ENCODE measurements around the gene AGO1. TPM values are rescaled to one million over a fixed set of nuclear protein-coding genes. Genes with fewer than 3 reads are reported as not detected.
"Not testable (repeated sequence)": the region's sequence is repeated elsewhere in the genome, so short reads cannot be mapped to it uniquely, and the experiment has no call there.

The AGO1 gene
- total RNA-seq, 2 donors from 2014 or later, result 23.3 to 25.3 TPM

GRCh38 chr1:35854989-35855700 lies 27.9 kb upstream of the AGO1 start:
- H3K4me3 Mint-ChIP-seq, result no peak overlapping the region
- H3K27me3 Mint-ChIP-seq, result no peaks in the 10 kb centered on the region
- H3K9me3 ChIP-seq (ENCODE audit: control insufficient read depth, low read length, poor library complexity, severe bottlenecking), result no peaks in the 10 kb centered on the region
- ATAC-seq, result no peak
- DNase-seq, result no peak
- peaks cover 9% of the 10 kb centered on the region for H3K36me3 Mint-ChIP-seq (ENCODE audit: low read depth)
- H3K27ac Mint-ChIP-seq, result peak overlapping the region; percentile 24
- peaks cover 6% of the 10 kb centered on the region for H3K4me1 Mint-ChIP-seq

- H3K9me3 ChIP-seq (ENCODE audit: control insufficient read depth, low read length, poor library complexity, severe bottlenecking), result no peaks in the 10 kb centered on the region
- no peak overlapping the region for H3K27ac Mint-ChIP-seq
- H3K36me3 Mint-ChIP-seq (ENCODE audit: low read depth), result peaks cover 7% of the 10 kb centered on the region
- no peak for ATAC-seq
- peaks cover 13% of the 10 kb centered on the region for H3K4me1 Mint-ChIP-seq
- no peak overlapping the region for H3K4me3 Mint-ChIP-seq
- no peaks in the 10 kb centered on the region for H3K27me3 Mint-ChIP-seq
- no peak for DNase-seq
Measured at GRCh38 chr1:35856964-35857363, 26.0 kb upstream of the AGO1 start.

GRCh38 chr1:35857830-35858229 lies 25.2 kb upstream of the AGO1 start:
- no peak overlapping the region for H3K27ac Mint-ChIP-seq
- H3K4me3 Mint-ChIP-seq, result no peak overlapping the region
- H3K9me3 ChIP-seq (ENCODE audit: control insufficient read depth, low read length, poor library complexity, severe bottlenecking), result no peaks in the 10 kb centered on the region
- H3K4me1 Mint-ChIP-seq, result peaks cover 9% of the 10 kb centered on the region
- peaks cover 3% of the 10 kb centered on the region for H3K36me3 Mint-ChIP-seq (ENCODE audit: low read depth)
- no peak for DNase-seq
- ATAC-seq, result no peak
- no peaks in the 10 kb centered on the region for H3K27me3 Mint-ChIP-seq

GRCh38 chr1:35860696-35861095 lies 22.3 kb upstream of the AGO1 start:
- Mint-ChIP-seq H3K4me1 (peaks cover 15% of the 10 kb centered on the region), H3K27ac (peak overlapping the region; percentile 53)
- DNase-seq, result no peak

GRCh38 chr1:35863136-35863535 lies 19.9 kb upstream of the AGO1 start:
- Mint-ChIP-seq H3K27me3 (no peaks in the 10 kb centered on the region), H3K4me3 (no peak overlapping the region), H3K36me3 (ENCODE audit: low read depth) (peaks cover 3% of the 10 kb centered on the region), H3K4me1 (peaks cover 13% of the 10 kb centered on the region), H3K27ac (no peak overlapping the region)
- H3K9me3 ChIP-seq (ENCODE audit: control insufficient read depth, low read length, poor library complexity, severe bottlenecking), result no peaks in the 10 kb centered on the region
- ATAC-seq (no peak), DNase-seq (no peak)

More at GRCh38 chr1:35860696-35861095, 22.3 kb upstream of the AGO1 start:
- H3K27me3 Mint-ChIP-seq, result no peaks in the 10 kb centered on the region
- no peaks in the 10 kb centered on the region for H3K9me3 ChIP-seq (ENCODE audit: control insufficient read depth, low read length, poor library complexity, severe bottlenecking)
- peaks cover 3% of the 10 kb centered on the region for H3K36me3 Mint-ChIP-seq (ENCODE audit: low read depth)
- ATAC-seq, result no peak
- H3K4me3 Mint-ChIP-seq, result no peak overlapping the region

- ATAC-seq (no peak), DNase-seq (no peak)
- no peaks in the 10 kb centered on the region for H3K27me3 Mint-ChIP-seq
- peaks cover 13% of the 10 kb centered on the region for H3K4me1 Mint-ChIP-seq
- peaks cover 3% of the 10 kb centered on the region for H3K36me3 Mint-ChIP-seq (ENCODE audit: low read depth)
- no peak overlapping the region for H3K4me3 Mint-ChIP-seq
- no peak overlapping the region for H3K27ac Mint-ChIP-seq
- no peaks in the 10 kb centered on the region for H3K9me3 ChIP-seq (ENCODE audit: control insufficient read depth, low read length, poor library complexity, severe bottlenecking)
Measured at GRCh38 chr1:35863881-35864625, 19.0 kb upstream of the AGO1 start.

GRCh38 chr1:35864813-35865212 lies 18.2 kb upstream of the AGO1 start:
- H3K36me3 Mint-ChIP-seq (ENCODE audit: low read depth), result peaks cover 3% of the 10 kb centered on the region
- no peak overlapping the region for H3K27ac Mint-ChIP-seq
- no peak overlapping the region for H3K4me3 Mint-ChIP-seq
- DNase-seq (no peak), ATAC-seq (no peak)
- H3K9me3 ChIP-seq (ENCODE audit: control insufficient read depth, low read length, poor library complexity, severe bottlenecking), result no peaks in the 10 kb centered on the region
- H3K4me1 Mint-ChIP-seq, result peaks cover 13% of the 10 kb centered on the region
- H3K27me3 Mint-ChIP-seq, result no peaks in the 10 kb centered on the region

- no peaks in the 10 kb centered on the region for H3K36me3 Mint-ChIP-seq (ENCODE audit: low read depth)
- H3K4me1 Mint-ChIP-seq, result peaks cover 6% of the 10 kb centered on the region
- no peak overlapping the region for H3K4me3 Mint-ChIP-seq
- no peaks in the 10 kb centered on the region for H3K27me3 Mint-ChIP-seq
- H3K27ac Mint-ChIP-seq, result no peak overlapping the region
- DNase-seq, result no peak
- ATAC-seq, result no peak
- H3K9me3 ChIP-seq (ENCODE audit: control insufficient read depth, low read length, poor library complexity, severe bottlenecking), result no peaks in the 10 kb centered on the region
Measured at GRCh38 chr1:35866991-35867390, 16.0 kb upstream of the AGO1 start.

GRCh38 chr1:35869245-35869950 lies 13.6 kb upstream of the AGO1 start:
- not testable (repeated sequence) for H3K27ac Mint-ChIP-seq; DNase-seq; H3K27me3 Mint-ChIP-seq; H3K4me1 Mint-ChIP-seq; H3K9me3 ChIP-seq (ENCODE audit: control insufficient read depth, low read length, poor library complexity, severe bottlenecking); H3K36me3 Mint-ChIP-seq (ENCODE audit: low read depth); ATAC-seq; H3K4me3 Mint-ChIP-seq

- DNase-seq, result no peak
- no peak overlapping the region for H3K27ac Mint-ChIP-seq
- no peaks in the 10 kb centered on the region for H3K36me3 Mint-ChIP-seq (ENCODE audit: low read depth)
- H3K4me1 Mint-ChIP-seq, result no peaks in the 10 kb centered on the region
- ATAC-seq, result no peak
- no peaks in the 10 kb centered on the region for H3K9me3 ChIP-seq (ENCODE audit: control insufficient read depth, low read length, poor library complexity, severe bottlenecking)
- no peak overlapping the region for H3K4me3 Mint-ChIP-seq
- H3K27me3 Mint-ChIP-seq, result no peaks in the 10 kb centered on the region
Measured at GRCh38 chr1:35870651-35871309, 12.2 kb upstream of the AGO1 start.

GRCh38 chr1:35873243-35873750 lies 9.7 kb upstream of the AGO1 start:
- no peaks in the 10 kb centered on the region for H3K9me3 ChIP-seq (ENCODE audit: control insufficient read depth, low read length, poor library complexity, severe bottlenecking)
- H3K27me3 Mint-ChIP-seq, result no peaks in the 10 kb centered on the region
- no peak overlapping the region for H3K4me3 Mint-ChIP-seq
- no peak overlapping the region for H3K27ac Mint-ChIP-seq
- no peaks in the 10 kb centered on the region for H3K36me3 Mint-ChIP-seq (ENCODE audit: low read depth)
- H3K4me1 Mint-ChIP-seq, result no peaks in the 10 kb centered on the region
- ATAC-seq, result no peak
- DNase-seq, result no peak

GRCh38 chr1:35874115-35874514 lies 8.9 kb upstream of the AGO1 start:
- not testable (repeated sequence) for ATAC-seq; H3K27me3 Mint-ChIP-seq; H3K27ac Mint-ChIP-seq; DNase-seq; H3K9me3 ChIP-seq (ENCODE audit: control insufficient read depth, low read length, poor library complexity, severe bottlenecking); H3K36me3 Mint-ChIP-seq (ENCODE audit: low read depth); H3K4me3 Mint-ChIP-seq; H3K4me1 Mint-ChIP-seq

GRCh38 chr1:35876988-35877387 lies 6.0 kb upstream of the AGO1 start:
- no peak for ATAC-seq
- Mint-ChIP-seq H3K4me3 (no peak overlapping the region), H3K27ac (no peak overlapping the region), H3K36me3 (ENCODE audit: low read depth) (no peaks in the 10 kb centered on the region), H3K4me1 (peaks cover 3% of the 10 kb centered on the region), H3K27me3 (no peaks in the 10 kb centered on the region)
- H3K9me3 ChIP-seq (ENCODE audit: control insufficient read depth, low read length, poor library complexity, severe bottlenecking), result no peaks in the 10 kb centered on the region
- no peak for DNase-seq
